ENCODE results near the gene SIGLEC1.

GRCh38 chr20:3735768-3736167 is 23.4 kb upstream of the SIGLEC1 start:
- no peak for TF ChIP-seq SNAI2 (CRISPR knock-in tag; IDR thresholded peaks at IDR 0.05)
- no peak for TF ChIP-seq ZNF565 (CRISPR knock-in tag; conservative IDR thresholded peaks at IDR 0.05; ENCODE audit: low read depth)
- TF ChIP-seq CREB5 (CRISPR knock-in tag; IDR thresholded peaks at IDR 0.05; ENCODE audit: low read depth), result no peak
- no peak for TF ChIP-seq PATZ1 (CRISPR knock-in tag; IDR thresholded peaks at IDR 0.05; ENCODE audit: borderline replicate concordance)
- no peak for TF ChIP-seq ARNTL (CRISPR knock-in tag; IDR thresholded peaks at IDR 0.05; ENCODE audit: borderline replicate concordance, low read depth)

Measured in SK-N-SH treated with all-trans-retinoic acid at 6 μM for 48 hours (cell line).